Activated CD8-positive, alpha-beta T cell treated with anti-CD3 and anti-CD28 coated beads, Interleukin-2, amount 10 ng/mL, durations not matched to agents 7 days and 5 days (primary cell): Measurements from ENCODE around the gene ASAP3. TPM values are rescaled to one million over a fixed set of nuclear protein-coding genes. Genes with fewer than 3 reads are reported as not detected.

ENCODE experiments used
- ATAC-seq: fragments of 150-1000 bp; cut with Tn5 transposase; one replicate; pipeline ENCODE4 v1.10.0; 2021; ENCODE audit warnings: moderate library complexity
- CTCF ChIA-PET: fragments of 350-600 bp; sonication (Branson Sonifier 250); formaldehyde crosslinking; loops from one replicate; lab custom pipeline; 2021; ENCODE audit warnings: antibody characterized with exemption; lab: Charles Lee
- POLR2A ChIA-PET: fragments of 350-600 bp; sonication (Branson Sonifier 250); formaldehyde crosslinking; loops from one replicate; lab custom pipeline; 2021; ENCODE audit warnings: antibody characterized with exemption; lab: Charles Lee
- DNase-seq: peaks from one replicate; pipeline ENCODE4 v3.0.0-alpha.2; 2020
- H3K27ac Mint-ChIP-seq: one replicate; pipeline ENCODE4 v1.8.0; 2021; ENCODE audit warnings: mild to moderate bottlenecking, mixed read lengths
- H3K27me3 Mint-ChIP-seq: one replicate; pipeline ENCODE4 v1.8.0; 2021; ENCODE audit warnings: low read depth, mixed read lengths
- H3K36me3 Mint-ChIP-seq: one replicate; pipeline ENCODE4 v1.8.0; 2021; ENCODE audit warnings: low read depth, mixed read lengths
- H3K4me1 Mint-ChIP-seq: one replicate; pipeline ENCODE4 v1.8.0; 2021; ENCODE audit warnings: low read depth, mixed read lengths
- H3K4me3 Mint-ChIP-seq: one replicate; pipeline ENCODE4 v1.8.0; 2021; ENCODE audit warnings: mild to moderate bottlenecking, mixed read lengths
- H3K9me3 Mint-ChIP-seq: one replicate; pipeline ENCODE4 v1.8.0; 2022; ENCODE audit warnings: mixed read lengths; ENCODE audit not compliant: insufficient read depth
- total RNA-seq, 2 experiments: library from RNA; stranded (reverse); gene quantifications; one replicate each; pipeline ENCODE4 v1.2.3, GENCODE V29; 2021

The ASAP3 gene
- total RNA-seq, 2 experiments from 2014 or later = 0.24 to 0.83 TPM

GRCh38 chr1:23401313-23401712 lies 82.7 kb downstream of the ASAP3 start:
- Mint-ChIP-seq H3K9me3 (no peaks in the 10 kb centered on the region), H3K4me1 (peaks cover 11% of the 10 kb centered on the region), H3K27ac (no peak overlapping the region), H3K27me3 (no peaks in the 10 kb centered on the region), H3K4me3 (no peak overlapping the region), H3K36me3 (no peaks in the 10 kb centered on the region)
- ChIA-PET CTCF (no interaction called here), POLR2A (no interaction called here)
- ATAC-seq (no peak), DNase-seq (no peak)

- no peaks in the 10 kb centered on the region for H3K27me3 Mint-ChIP-seq
- ATAC-seq (no peak), DNase-seq (no peak)
- ChIA-PET CTCF (no interaction called here), POLR2A (no interaction called here)
- H3K27ac Mint-ChIP-seq = no peak overlapping the region
- H3K9me3 Mint-ChIP-seq = no peaks in the 10 kb centered on the region
- no peak overlapping the region for H3K4me3 Mint-ChIP-seq
- peaks cover 14% of the 10 kb centered on the region for H3K4me1 Mint-ChIP-seq
- H3K36me3 Mint-ChIP-seq = peaks cover 2% of the 10 kb centered on the region
Measured at GRCh38 chr1:23400324-23401114, 83.5 kb downstream of the ASAP3 start.

DNA sequence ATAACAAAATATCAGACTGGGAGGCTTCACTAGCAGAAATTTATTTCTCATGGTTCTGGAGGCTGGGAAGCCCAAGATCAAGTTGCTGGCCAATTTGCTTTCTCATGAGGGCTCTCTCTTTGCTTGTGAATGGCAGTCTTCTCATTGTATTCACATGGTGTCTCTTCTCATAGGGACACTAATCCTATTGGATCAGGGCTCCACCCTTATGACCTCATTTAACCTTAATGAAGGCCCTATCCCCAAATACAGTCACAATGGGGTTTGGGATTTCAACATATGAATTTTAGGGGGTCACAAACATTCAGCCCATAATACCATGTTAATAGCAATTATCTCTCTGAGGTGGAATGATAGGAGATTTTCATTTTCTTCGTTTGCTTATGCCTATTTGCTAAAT lies 84.8 kb downstream of the ASAP3 start:
- ChIA-PET POLR2A (no interaction called here), CTCF (no interaction called here)
- Mint-ChIP-seq H3K36me3 (peaks cover 2% of the 10 kb centered on the region), H3K27me3 (no peaks in the 10 kb centered on the region), H3K27ac (no peak overlapping the region), H3K9me3 (no peaks in the 10 kb centered on the region), H3K4me1 (peaks cover 12% of the 10 kb centered on the region), H3K4me3 (no peak overlapping the region)
- no peak for DNase-seq
- no peak for ATAC-seq

DNA sequence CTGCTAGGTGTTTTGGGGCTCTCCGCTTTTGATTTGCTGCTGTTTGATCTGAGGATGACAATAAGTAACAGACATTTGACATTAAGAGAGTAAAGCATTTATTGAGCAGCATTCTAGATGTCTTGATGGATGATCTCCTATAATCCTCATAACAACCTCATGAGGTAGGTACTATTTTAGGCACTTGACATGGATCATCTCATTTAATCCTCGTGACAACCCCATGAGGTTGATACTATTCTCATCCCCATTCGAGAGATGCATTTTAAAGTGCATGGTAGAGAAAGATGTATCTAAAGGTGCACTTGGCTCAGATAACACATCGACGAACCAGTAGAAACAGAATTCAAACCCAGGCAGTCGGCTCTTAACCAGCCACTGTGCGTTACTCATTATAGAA lies 86.1 kb downstream of the ASAP3 start:
- CTCF ChIA-PET = no interaction called here
- DNase-seq (no peak), ATAC-seq (no peak)
- no peak overlapping the region for H3K27ac Mint-ChIP-seq
- H3K27me3 Mint-ChIP-seq = no peaks in the 10 kb centered on the region
- H3K9me3 Mint-ChIP-seq = no peaks in the 10 kb centered on the region
- POLR2A ChIA-PET = no interaction called here
- peaks cover 3% of the 10 kb centered on the region for H3K4me1 Mint-ChIP-seq
- H3K4me3 Mint-ChIP-seq = no peak overlapping the region
- H3K36me3 Mint-ChIP-seq = peaks cover 2% of the 10 kb centered on the region

- ATAC-seq (no peak), DNase-seq (no peak)
- Mint-ChIP-seq H3K27ac (no peak overlapping the region), H3K4me1 (peaks cover 3% of the 10 kb centered on the region), H3K36me3 (peaks cover 2% of the 10 kb centered on the region), H3K27me3 (no peaks in the 10 kb centered on the region), H3K9me3 (no peaks in the 10 kb centered on the region), H3K4me3 (no peak overlapping the region)
- CTCF ChIA-PET = interaction anchor here (3.8 kb wide), 1 partner anchor 8 kb away, joined by 22 read pairs; no protein-coding TSS in a partner anchor
- POLR2A ChIA-PET = no interaction called here
Measured at GRCh38 chr1:23396380-23396779, 87.6 kb downstream of the ASAP3 start.

DNA sequence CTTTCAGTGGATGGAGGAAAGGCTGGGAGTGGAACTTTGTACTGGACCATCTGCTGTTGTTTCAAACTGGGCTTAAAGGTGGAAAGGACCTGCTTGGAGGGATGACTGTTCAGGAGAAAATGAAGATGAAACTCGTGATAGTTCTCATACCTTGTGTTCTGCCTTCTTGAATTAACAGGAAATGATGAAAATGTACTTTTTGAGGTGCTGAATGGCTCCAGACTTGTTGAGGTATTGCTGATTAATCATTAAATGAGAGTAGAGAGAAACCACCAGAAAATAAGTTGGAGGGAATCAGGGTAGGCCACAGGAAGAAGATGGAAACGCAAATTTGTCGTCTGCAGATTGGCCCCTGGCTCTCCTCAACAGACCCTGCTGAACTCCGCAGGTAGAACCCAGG lies 88.1 kb downstream of the ASAP3 start:
- DNase-seq (no peak), ATAC-seq (no peak)
- CTCF ChIA-PET = interaction anchor here (3.8 kb wide), 1 partner anchor 8 kb away, joined by 22 read pairs; no protein-coding TSS in a partner anchor
- no peaks in the 10 kb centered on the region for H3K9me3 Mint-ChIP-seq
- POLR2A ChIA-PET = no interaction called here
- H3K4me1 Mint-ChIP-seq = peaks cover 3% of the 10 kb centered on the region
- peaks cover 2% of the 10 kb centered on the region for H3K36me3 Mint-ChIP-seq
- H3K27ac Mint-ChIP-seq = no peak overlapping the region
- H3K4me3 Mint-ChIP-seq = no peak overlapping the region
- H3K27me3 Mint-ChIP-seq = no peaks in the 10 kb centered on the region

DNA sequence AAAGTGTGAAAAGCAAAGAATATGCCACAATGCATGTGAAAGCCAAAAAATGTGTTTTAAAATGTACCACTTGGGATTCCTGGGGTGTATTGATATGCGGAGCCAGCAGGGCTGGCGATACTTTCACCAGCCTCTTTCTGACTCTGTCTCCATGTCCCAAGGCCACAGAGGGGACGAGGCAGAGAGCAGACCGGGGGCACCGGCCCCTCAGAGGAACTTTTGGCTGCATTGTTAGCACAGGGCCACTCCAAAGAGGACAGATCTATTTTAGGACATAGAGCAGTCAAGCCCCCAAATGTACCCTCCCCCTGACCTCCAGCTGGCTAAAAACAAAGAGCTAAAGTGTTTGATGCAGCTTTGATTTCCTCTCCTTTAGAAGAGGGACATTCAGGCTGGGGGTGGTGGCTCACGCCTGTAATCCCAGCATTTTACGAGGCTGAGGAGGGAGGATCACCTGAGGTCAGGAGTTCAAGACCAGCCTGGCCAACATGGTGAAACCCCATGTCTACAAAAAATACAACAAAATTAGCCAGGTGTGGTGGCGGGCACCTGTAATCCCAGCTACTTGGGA lies 88.7 kb downstream of the ASAP3 start:
- ATAC-seq = no peak
- no peak overlapping the region for H3K27ac Mint-ChIP-seq
- no peak for DNase-seq
- no peaks in the 10 kb centered on the region for H3K27me3 Mint-ChIP-seq
- H3K4me1 Mint-ChIP-seq = peaks cover 3% of the 10 kb centered on the region
- POLR2A ChIA-PET = interaction anchor here (1.9 kb wide), 1 partner anchor 51 kb away, joined by 4 read pairs; the partner anchor contains the start of gene HNRNPR
- peaks cover 2% of the 10 kb centered on the region for H3K36me3 Mint-ChIP-seq
- H3K9me3 Mint-ChIP-seq = no peaks in the 10 kb centered on the region
- CTCF ChIA-PET = interaction anchor here (3.8 kb wide), 1 partner anchor 9 kb away, joined by 22 read pairs; no protein-coding TSS in a partner anchor
- H3K4me3 Mint-ChIP-seq = no peak overlapping the region

- Mint-ChIP-seq H3K36me3 (peaks cover 2% of the 10 kb centered on the region), H3K4me1 (peaks cover 3% of the 10 kb centered on the region), H3K9me3 (no peaks in the 10 kb centered on the region), H3K27ac (no peak overlapping the region), H3K27me3 (no peaks in the 10 kb centered on the region), H3K4me3 (no peak overlapping the region)
- DNase-seq (no peak), ATAC-seq (no peak)
- CTCF ChIA-PET = interaction anchor here (3.8 kb wide), 1 partner anchor 9 kb away, joined by 22 read pairs; no protein-coding TSS in a partner anchor
- POLR2A ChIA-PET = interaction anchor here (1.9 kb wide), 1 partner anchor 50 kb away, joined by 4 read pairs; the partner anchor contains the start of gene HNRNPR
Measured at GRCh38 chr1:23394684-23395083, 89.3 kb downstream of the ASAP3 start.

GRCh38 chr1:23394181-23394580 lies 89.8 kb downstream of the ASAP3 start:
- ChIA-PET CTCF (interaction anchor here (3.8 kb wide), 1 partner anchor 10 kb away, joined by 22 read pairs; no protein-coding TSS in a partner anchor), POLR2A (interaction anchor here (1.9 kb wide), 1 partner anchor 50 kb away, joined by 4 read pairs; the partner anchor contains the start of gene HNRNPR)
- Mint-ChIP-seq H3K36me3 (peaks cover 2% of the 10 kb centered on the region), H3K27me3 (no peaks in the 10 kb centered on the region), H3K9me3 (no peaks in the 10 kb centered on the region), H3K4me3 (no peak overlapping the region), H3K27ac (no peak overlapping the region), H3K4me1 (peaks cover 3% of the 10 kb centered on the region)
- ATAC-seq (no peak), DNase-seq (no peak)

GRCh38 chr1:23393706-23394105 lies 90.3 kb downstream of the ASAP3 start:
- no peak for DNase-seq
- ATAC-seq = no peak
- Mint-ChIP-seq H3K27me3 (no peaks in the 10 kb centered on the region), H3K9me3 (no peaks in the 10 kb centered on the region), H3K4me3 (no peak overlapping the region), H3K4me1 (peaks cover 3% of the 10 kb centered on the region), H3K36me3 (peaks cover 2% of the 10 kb centered on the region), H3K27ac (no peak overlapping the region)
- ChIA-PET POLR2A (interaction anchor here (1.9 kb wide), 1 partner anchor 49 kb away, joined by 4 read pairs; the partner anchor contains the start of gene HNRNPR), CTCF (interaction anchor here (3.8 kb wide), 1 partner anchor 10 kb away, joined by 22 read pairs; no protein-coding TSS in a partner anchor)

- Mint-ChIP-seq H3K4me3 (no peak overlapping the region), H3K4me1 (peaks cover 3% of the 10 kb centered on the region), H3K27me3 (no peaks in the 10 kb centered on the region), H3K27ac (no peak overlapping the region), H3K9me3 (no peaks in the 10 kb centered on the region), H3K36me3 (peaks cover 2% of the 10 kb centered on the region)
- no peak for ATAC-seq
- DNase-seq = no peak
- CTCF ChIA-PET = no interaction called here
- POLR2A ChIA-PET = no interaction called here
Measured at GRCh38 chr1:23392125-23392855, 91.7 kb downstream of the ASAP3 start.
